ENCODE data around the gene IL19. TPM values are rescaled to one million over a fixed set of nuclear protein-coding genes. Genes with fewer than 3 reads are reported as not detected.
A peak's percentile ranks its signal among the peaks of the same experiment; 100 is the strongest.

Gene IL19
- total and polyA plus RNA-seq, 4 donors, result not detected

GRCh38 chr1:206734499-206735142, 36.0 kb upstream of the IL19 start:
- H3K27ac ChIP-seq (ENCODE audit: low read depth in 1 of 2, low read length in 2 of 2), result no peak overlapping the region
- no peaks in the 10 kb centered on the region for H3K27me3 ChIP-seq (ENCODE audit: control insufficient read depth in 4 of 4, insufficient read depth in 4 of 4, low read length in 3 of 4)
- H3K4me3 ChIP-seq (ENCODE audit: low read depth in 1 of 3, low read length in 3 of 3), result no peak overlapping the region
- no peak for TF ChIP-seq ATF3 (IDR thresholded peaks at IDR 0.05)
- peak; percentile 76 to 84 for TF ChIP-seq RAD21 (IDR thresholded peaks at IDR 0.05)
- TF ChIP-seq SP1 (IDR thresholded peaks at IDR 0.05), result no peak
- no peak for TF ChIP-seq MAX (IDR thresholded peaks at IDR 0.05)
- no peak for TF ChIP-seq NR2F2 (IDR thresholded peaks at IDR 0.05)
- TF ChIP-seq CTCF (IDR thresholded peaks at IDR 0.05; ENCODE audit: low read depth, low read length, missing input control), result peak; percentile 62
- no peak for TF ChIP-seq REST (IDR thresholded peaks at IDR 0.05)
- no peak for TF ChIP-seq EGR1 (IDR thresholded peaks at IDR 0.05; ENCODE audit: low read depth in 2 of 2)
- no peak for TF ChIP-seq FOXA2 (IDR thresholded peaks at IDR 0.05)
- TF ChIP-seq TAF1 (conservative IDR thresholded peaks at IDR 0.05), result no peak
- H3K9ac ChIP-seq (ENCODE audit: low read depth in 1 of 2, low read length in 2 of 2), result no peak overlapping the region
- peaks cover 0 to 19% (median 9%) of the 10 kb centered on the region in 4 donors for H3K4me1 ChIP-seq (ENCODE audit: control insufficient read depth in 4 of 4, insufficient read depth in 4 of 4, low read length in 3 of 4)
- H3K36me3 ChIP-seq (ENCODE audit: control insufficient read depth in 4 of 4, insufficient read depth in 3 of 4, low read depth in 1 of 4, low read length in 3 of 4), result peaks cover 14 to 43% (median 32%) of the 10 kb centered on the region in 4 donors
- 81% methylated on average over 9 of the region's 9 CpGs for WGBS
- peak; percentile 76 for DNase-seq (ENCODE audit: low spot score)
- H3K9me3 ChIP-seq (ENCODE audit: control insufficient read depth in 4 of 4, low read length in 3 of 4), result no peaks in the 10 kb centered on the region

- Histone ChIP-seq H3K27ac (ENCODE audit: low read depth in 1 of 2, low read length in 2 of 2) (no peak overlapping the region), H3K36me3 (ENCODE audit: control insufficient read depth in 4 of 4, insufficient read depth in 3 of 4, low read depth in 1 of 4, low read length in 3 of 4) (peaks cover 13 to 33% (median 24%) of the 10 kb centered on the region in 4 donors), H3K27me3 (ENCODE audit: control insufficient read depth in 4 of 4, insufficient read depth in 4 of 4, low read length in 3 of 4) (no peaks in the 10 kb centered on the region), H3K9me3 (ENCODE audit: control insufficient read depth in 4 of 4, low read length in 3 of 4) (no peaks in the 10 kb centered on the region), H3K4me3 (ENCODE audit: low read depth in 1 of 3, low read length in 3 of 3) (no peak overlapping the region), H3K4me1 (ENCODE audit: control insufficient read depth in 4 of 4, insufficient read depth in 4 of 4, low read length in 3 of 4) (peaks cover 0 to 19% (median 9%) of the 10 kb centered on the region in 4 donors), H3K9ac (ENCODE audit: low read depth in 1 of 2, low read length in 2 of 2) (no peak overlapping the region)
- WGBS, result 81% methylated on average over 5 of the region's 5 CpGs
- peak; percentile 32 for DNase-seq (ENCODE audit: low spot score)
- TF ChIP-seq FOXA1 (IDR thresholded peaks at IDR 0.05) (no peak), TAF1 (conservative IDR thresholded peaks at IDR 0.05) (no peak), REST (IDR thresholded peaks at IDR 0.05) (no peak), YY1 (IDR thresholded peaks at IDR 0.05) (no peak), NR2F2 (IDR thresholded peaks at IDR 0.05) (no peak), HNF4G (IDR thresholded peaks at IDR 0.05) (no peak), CTCF (IDR thresholded peaks at IDR 0.05; ENCODE audit: low read depth, low read length, missing input control) (no peak), FOXA2 (IDR thresholded peaks at IDR 0.05) (no peak), SP1 (IDR thresholded peaks at IDR 0.05) (no peak), EGR1 (IDR thresholded peaks at IDR 0.05; ENCODE audit: low read depth in 2 of 2) (no peak), GABPA (IDR thresholded peaks at IDR 0.05 in 1 of 2, conservative IDR thresholded peaks at IDR 0.05 in 1 of 2) (no peak), MAX (IDR thresholded peaks at IDR 0.05) (no peak), JUND (IDR thresholded peaks at IDR 0.05) (no peak), HNF4A (conservative IDR thresholded peaks at IDR 0.05) (no peak)
These were observed 35.0 kb upstream of the IL19 start for GRCh38 chr1:206735553-206736031.

Measured in liver (tissue), 9 donors.